Chondrocyte (in vitro differentiated cells): ENCODE measurements around the gene LTBP4. TPM values are rescaled to one million over a fixed set of nuclear protein-coding genes. Genes with fewer than 3 reads are reported as not detected.

Experiments
- DNase-seq: peaks from one replicate; pipeline ENCODE4 v3.0.0; 2021; ENCODE audit warnings: mixed read lengths, low spot score
- H3K27ac Mint-ChIP-seq: one replicate; pipeline ENCODE4 v1.8.0; 2021; ENCODE audit warnings: mild to moderate bottlenecking, moderate library complexity, mixed read lengths; ENCODE audit not compliant: unreplicated experiment
- H3K27me3 Mint-ChIP-seq: 2 replicates; pipeline ENCODE4 v1.8.0; 2021; ENCODE audit warnings: low read depth, mixed read lengths
- H3K36me3 Mint-ChIP-seq: 2 replicates; pipeline ENCODE4 v1.8.0; 2021; ENCODE audit warnings: low read depth, mixed read lengths
- H3K4me1 Mint-ChIP-seq: 2 replicates; pipeline ENCODE4 v1.8.0; 2021; ENCODE audit warnings: low read depth, mild to moderate bottlenecking, mixed read lengths
- H3K4me3 Mint-ChIP-seq: one replicate; pipeline ENCODE4 v1.8.0; 2021; ENCODE audit warnings: mild to moderate bottlenecking, moderate library complexity, mixed read lengths; ENCODE audit not compliant: unreplicated experiment
- H3K9me3 Mint-ChIP-seq: 2 replicates; pipeline ENCODE4 v1.8.0; 2021; ENCODE audit warnings: low read depth, mixed read lengths
- CTCF ChIP-seq: fragments of 200-600 bp; sonication (generic); IDR thresholded peaks from 2 replicates; pipeline ENCODE4 v1.5.0; 2021; ENCODE audit warnings: antibody characterized with exemption, mild to moderate bottlenecking, moderate library complexity
- total RNA-seq: library from RNA; stranded (reverse); gene quantifications from 3 replicates; pipeline ENCODE4 v1.2.1, GENCODE V29; 2021

The LTBP4 gene
- total RNA-seq, 1 donor from 2014 or later = 161 TPM

- no peak for TF ChIP-seq CTCF
- no peak for DNase-seq
- Mint-ChIP-seq H3K27ac (no peak overlapping the region), H3K9me3 (no peaks in the 10 kb centered on the region), H3K27me3 (no peaks in the 10 kb centered on the region), H3K4me1 (peaks cover 18% of the 10 kb centered on the region), H3K4me3 (no peak overlapping the region), H3K36me3 (peaks cover 14% of the 10 kb centered on the region)
Observed at GRCh38 chr19:40616941-40617340, 15.8 kb downstream of the LTBP4 start.

- no peak for DNase-seq
- Mint-ChIP-seq H3K27me3 (no peaks in the 10 kb centered on the region), H3K9me3 (no peaks in the 10 kb centered on the region), H3K4me1 (peaks cover 25% of the 10 kb centered on the region), H3K27ac (no peak overlapping the region), H3K4me3 (no peak overlapping the region), H3K36me3 (peaks cover 18% of the 10 kb centered on the region)
- no peak for TF ChIP-seq CTCF
Observed at GRCh38 chr19:40617961-40618360, 16.8 kb downstream of the LTBP4 start.

GRCh38 chr19:40619333-40620160 is 18.4 kb downstream of the LTBP4 start:
- Mint-ChIP-seq H3K27ac (no peak overlapping the region), H3K4me3 (no peak overlapping the region), H3K4me1 (peaks cover 36% of the 10 kb centered on the region), H3K9me3 (no peaks in the 10 kb centered on the region), H3K27me3 (no peaks in the 10 kb centered on the region), H3K36me3 (peaks cover 20% of the 10 kb centered on the region)
- DNase-seq = no peak
- no peak for TF ChIP-seq CTCF

- Mint-ChIP-seq H3K9me3 (no peaks in the 10 kb centered on the region), H3K27me3 (no peaks in the 10 kb centered on the region), H3K4me3 (no peak overlapping the region), H3K4me1 (peaks cover 35% of the 10 kb centered on the region), H3K27ac (no peak overlapping the region), H3K36me3 (peaks cover 23% of the 10 kb centered on the region)
- TF ChIP-seq CTCF = no peak
- DNase-seq = no peak
Observed at GRCh38 chr19:40620161-40620485, 19.0 kb downstream of the LTBP4 start.

GRCh38 chr19:40621283-40621682 is 20.1 kb downstream of the LTBP4 start:
- no peak for DNase-seq
- TF ChIP-seq CTCF = no peak
- Mint-ChIP-seq H3K4me1 (peaks cover 35% of the 10 kb centered on the region), H3K27ac (no peak overlapping the region), H3K36me3 (peaks cover 31% of the 10 kb centered on the region), H3K9me3 (no peaks in the 10 kb centered on the region), H3K27me3 (no peaks in the 10 kb centered on the region), H3K4me3 (no peak overlapping the region)
